Measurements from ENCODE around the gene KCTD11.
"Not testable (repeated sequence)": the region's sequence is repeated elsewhere in the genome, so short reads cannot be mapped to it uniquely, and the experiment has no call there.

KCTD11 gene

GRCh38 chr17:7367918-7368598 is 16.1 kb downstream of the KCTD11 start:
- no peak for TF ChIP-seq CTCF (conservative IDR thresholded peaks at IDR 0.05; ENCODE audit: low read depth, low read length)
- no peak for DNase-seq (ENCODE audit: low read depth)
- H3K4me3 ChIP-seq (ENCODE audit: low read length): no peak overlapping the region

GRCh38 chr17:7368599-7368994 is 16.6 kb downstream of the KCTD11 start:
- not testable (repeated sequence) for DNase-seq (ENCODE audit: low read depth); H3K4me3 ChIP-seq (ENCODE audit: low read length)

- no peak for DNase-seq (ENCODE audit: low read depth)
- no peak overlapping the region for H3K4me3 ChIP-seq (ENCODE audit: low read length)
- no peak for TF ChIP-seq CTCF (conservative IDR thresholded peaks at IDR 0.05; ENCODE audit: low read depth, low read length)
Observed at GRCh38 chr17:7369825-7370224, 17.9 kb downstream of the KCTD11 start.

- no peak for TF ChIP-seq CTCF (conservative IDR thresholded peaks at IDR 0.05; ENCODE audit: low read depth, low read length)
Observed at GRCh38 chr17:7370853-7371252, 18.9 kb downstream of the KCTD11 start.

GRCh38 chr17:7374353-7374752 is 22.4 kb downstream of the KCTD11 start:
- TF ChIP-seq CTCF (conservative IDR thresholded peaks at IDR 0.05; ENCODE audit: low read depth, low read length): no peak
- no peak overlapping the region for H3K4me3 ChIP-seq (ENCODE audit: low read length)
- no peak for DNase-seq (ENCODE audit: low read depth)

More at GRCh38 chr17:7370853-7371252, 18.9 kb downstream of the KCTD11 start:
- no peak for DNase-seq (ENCODE audit: low read depth)
- no peak overlapping the region for H3K4me3 ChIP-seq (ENCODE audit: low read length)

GRCh38 chr17:7379134-7379533 is 27.2 kb downstream of the KCTD11 start:
- TF ChIP-seq CTCF (conservative IDR thresholded peaks at IDR 0.05; ENCODE audit: low read depth, low read length): no peak
- no peak overlapping the region for H3K4me3 ChIP-seq (ENCODE audit: low read length)
- no peak for DNase-seq (ENCODE audit: low read depth)

- TF ChIP-seq CTCF (conservative IDR thresholded peaks at IDR 0.05; ENCODE audit: low read depth, low read length): no peak
- peak; percentile 63 for DNase-seq (ENCODE audit: low read depth)
- H3K4me3 ChIP-seq (ENCODE audit: low read length): peak overlapping the region; percentile 48
Observed at GRCh38 chr17:7380321-7380720, 28.4 kb downstream of the KCTD11 start.
